T-helper 1 cell treated with Interleukin-12 subunit alpha and Interleukin-12 subunit beta and Interleukin-4 antibody, amounts not matched to agents 30 μg/mL and 1 μg/mL, for 36 hours (primary cell): ENCODE measurements around the gene UBN2.
A peak's percentile ranks its signal among the peaks of the same experiment; 100 is the strongest.
"Not testable (repeated sequence)": the region's sequence is repeated elsewhere in the genome, so short reads cannot be mapped to it uniquely, and the experiment has no call there.

Source experiments
- H3K27ac Mint-ChIP-seq: one replicate; pipeline ENCODE4 v1.8.0; 2021; ENCODE audit warnings: mild to moderate bottlenecking, mixed read lengths
- H3K27me3 Mint-ChIP-seq: one replicate; pipeline ENCODE4 v1.8.0; 2021; ENCODE audit warnings: low read depth, mixed read lengths
- H3K36me3 Mint-ChIP-seq: one replicate; pipeline ENCODE4 v1.8.0; 2021; ENCODE audit warnings: low read depth, mixed read lengths
- H3K4me1 Mint-ChIP-seq: one replicate; pipeline ENCODE4 v1.8.0; 2021; ENCODE audit warnings: low read depth, mixed read lengths
- H3K4me3 Mint-ChIP-seq: one replicate; pipeline ENCODE4 v1.8.0; 2021; ENCODE audit warnings: mild to moderate bottlenecking, moderate library complexity, mixed read lengths
- H3K9me3 Mint-ChIP-seq: one replicate; pipeline ENCODE4 v1.8.0; 2021; ENCODE audit warnings: mixed read lengths

Gene UBN2

DNA sequence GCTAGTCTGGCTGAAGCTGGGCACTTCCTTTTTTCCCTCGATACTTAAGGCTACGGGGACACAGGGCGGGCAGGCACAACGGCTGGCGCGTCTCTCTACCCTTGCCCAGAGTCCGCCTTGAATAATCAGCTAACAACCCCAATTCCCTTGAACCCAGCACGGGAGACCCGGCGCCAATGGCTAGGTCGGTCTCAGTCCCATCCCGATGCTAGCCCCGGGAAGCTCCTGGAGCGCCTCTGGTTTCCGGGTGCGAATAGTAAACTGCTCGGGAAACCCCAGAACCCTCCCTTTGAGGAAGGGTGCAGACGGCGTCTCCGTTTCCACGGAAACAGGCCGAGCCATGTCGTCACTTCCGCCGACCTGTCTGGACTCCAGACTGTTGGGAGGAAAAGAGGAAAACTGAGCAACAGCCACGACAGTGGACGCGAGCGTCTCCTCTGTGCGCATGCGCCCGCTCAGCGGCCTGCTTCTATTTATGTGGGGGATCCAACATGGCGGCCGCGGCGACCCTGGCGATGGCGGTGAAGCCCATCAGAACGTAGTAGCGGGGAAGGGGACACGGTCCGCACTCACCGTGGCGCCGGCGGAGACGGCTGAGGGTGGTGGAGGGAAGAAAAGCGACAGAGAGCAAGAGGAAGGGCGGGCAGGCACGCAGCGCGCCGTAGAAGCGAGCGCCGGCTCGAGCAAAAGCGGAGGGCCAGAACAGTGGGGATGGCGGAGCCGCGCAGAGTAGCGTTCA, at the start of gene UBN2:
TSS of gene UBN2 (plus strand) at position 464 of the 739 bp plus-strand sequence. CDS start at position 712, 248 bp downstream.
- Mint-ChIP-seq H3K36me3 (no peaks in the 10 kb centered on the region), H3K4me1 (peaks cover 22% of the 10 kb centered on the region), H3K27ac (peak within 1 kb of the TSS; percentile 97), H3K9me3 (no peaks in the 10 kb centered on the region), H3K4me3 (peak within 1 kb of the TSS; percentile 98), H3K27me3 (peaks cover 36% of the 10 kb centered on the region)

DNA sequence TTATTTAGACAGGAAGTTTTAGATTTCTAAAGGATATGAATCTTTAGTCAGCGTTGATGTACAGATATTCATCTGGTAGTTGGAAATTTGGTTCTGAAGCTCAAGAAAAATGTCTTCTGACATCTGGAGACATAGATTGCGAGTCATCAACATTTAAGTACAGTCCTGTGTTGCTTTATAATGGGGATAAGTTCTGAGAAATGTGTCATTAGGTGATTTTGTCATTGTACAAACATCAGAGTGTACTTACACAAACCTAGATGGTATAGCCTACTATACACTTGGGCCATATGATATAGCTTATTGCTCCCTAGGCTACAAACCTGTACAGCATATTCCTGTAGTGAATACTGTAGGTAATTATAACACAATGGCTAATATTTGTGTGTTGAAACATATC, 49.6 kb upstream of the UBN2 start:
- H3K27ac Mint-ChIP-seq = no peak overlapping the region
- H3K4me1 Mint-ChIP-seq = peaks cover 2% of the 10 kb centered on the region
- H3K9me3 Mint-ChIP-seq = no peaks in the 10 kb centered on the region
- H3K36me3 Mint-ChIP-seq = peaks cover 5% of the 10 kb centered on the region
- no peak overlapping the region for H3K4me3 Mint-ChIP-seq
- no peaks in the 10 kb centered on the region for H3K27me3 Mint-ChIP-seq

DNA sequence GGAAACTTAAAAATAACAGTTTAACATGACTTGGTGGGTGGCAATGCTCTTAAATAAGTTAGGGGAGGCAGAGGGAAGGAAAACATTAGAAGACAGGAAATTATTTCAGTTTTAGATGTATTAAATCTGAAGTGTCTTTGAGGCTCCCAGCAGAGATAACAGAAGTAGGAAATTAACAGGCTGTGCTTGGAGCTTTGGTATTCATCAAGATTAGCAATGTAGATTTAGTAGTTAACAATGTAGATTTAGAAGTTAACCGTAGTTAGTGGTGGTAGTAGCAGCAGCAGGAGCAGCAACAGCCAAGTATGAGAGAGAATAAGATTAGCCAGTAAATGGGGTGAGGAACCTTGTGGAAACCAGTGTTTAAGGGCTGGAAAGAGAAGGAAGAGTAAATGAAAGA, 48.7 kb upstream of the UBN2 start:
- Mint-ChIP-seq H3K36me3 (peaks cover 5% of the 10 kb centered on the region), H3K27ac (no peak overlapping the region), H3K4me1 (peaks cover 2% of the 10 kb centered on the region), H3K4me3 (no peak overlapping the region), H3K9me3 (no peaks in the 10 kb centered on the region), H3K27me3 (no peaks in the 10 kb centered on the region)

DNA sequence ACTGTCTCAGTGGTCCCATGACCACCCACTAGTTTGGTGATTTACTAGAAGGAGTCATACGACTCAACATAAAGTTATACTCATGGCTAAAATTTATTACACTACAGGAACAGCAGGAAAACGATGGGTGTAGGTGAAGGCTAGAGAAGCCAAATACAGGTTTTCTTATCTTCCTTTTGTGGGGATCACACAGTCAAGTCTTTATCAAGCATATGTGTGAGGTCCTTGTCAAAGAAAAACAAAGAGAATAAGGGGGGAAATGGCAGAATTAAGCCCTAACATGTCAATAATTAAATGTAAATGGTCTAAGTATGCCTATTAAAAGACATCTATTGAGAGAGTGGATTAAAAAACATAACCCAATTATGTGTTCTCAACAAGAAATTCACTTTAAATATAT, 47.8 kb upstream of the UBN2 start:
- H3K27ac Mint-ChIP-seq = no peak overlapping the region
- H3K4me3 Mint-ChIP-seq = no peak overlapping the region
- H3K4me1 Mint-ChIP-seq = peaks cover 2% of the 10 kb centered on the region
- no peaks in the 10 kb centered on the region for H3K9me3 Mint-ChIP-seq
- peaks cover 5% of the 10 kb centered on the region for H3K36me3 Mint-ChIP-seq
- no peaks in the 10 kb centered on the region for H3K27me3 Mint-ChIP-seq

DNA sequence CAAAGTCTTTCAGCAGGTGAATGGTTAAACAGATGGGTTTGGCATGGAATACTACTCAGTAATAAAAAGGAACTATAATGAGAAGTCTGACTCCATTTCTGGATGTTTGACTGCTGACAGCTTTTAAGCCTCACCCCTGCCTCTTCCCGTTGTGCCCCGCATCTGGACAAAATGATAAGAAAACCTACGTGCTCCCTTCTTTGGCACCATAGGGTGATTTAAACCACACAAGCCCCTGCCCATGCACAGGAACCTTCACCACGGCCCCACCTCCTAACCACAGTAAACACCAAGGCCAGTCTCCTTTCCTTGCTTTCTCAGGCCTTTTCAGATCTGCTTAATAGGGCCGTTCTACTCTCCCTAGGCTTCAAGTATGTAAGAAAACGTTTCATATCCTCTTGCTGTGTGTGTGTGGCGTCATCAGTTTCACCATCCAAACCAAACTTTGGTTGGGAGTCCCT, 47.1 kb upstream of the UBN2 start:
- no peaks in the 10 kb centered on the region for H3K9me3 Mint-ChIP-seq
- H3K27me3 Mint-ChIP-seq = no peaks in the 10 kb centered on the region
- no peak overlapping the region for H3K4me3 Mint-ChIP-seq
- peaks cover 2% of the 10 kb centered on the region for H3K4me1 Mint-ChIP-seq
- H3K27ac Mint-ChIP-seq = no peak overlapping the region
- H3K36me3 Mint-ChIP-seq = peaks cover 5% of the 10 kb centered on the region

DNA sequence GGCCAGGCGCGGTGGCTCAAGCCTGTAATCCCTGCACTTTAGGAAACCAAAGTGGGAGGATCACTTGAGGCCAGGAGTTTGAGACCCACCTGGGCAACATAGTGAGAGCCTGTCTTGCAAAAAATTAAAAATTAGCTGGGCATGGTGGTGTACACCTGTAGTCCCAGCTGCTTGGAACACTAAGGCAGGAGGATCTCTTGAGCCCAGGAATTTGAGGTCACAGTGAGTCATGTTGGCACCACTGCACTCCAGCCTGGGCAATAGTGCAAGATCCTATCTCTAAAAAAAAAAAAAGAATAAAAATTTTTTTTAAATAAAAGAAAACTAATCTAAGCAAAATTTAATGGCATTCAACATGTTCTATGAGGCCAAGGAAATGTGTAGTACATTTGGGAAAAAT, 44.9 kb upstream of the UBN2 start:
- Mint-ChIP-seq H3K4me3 (no peak overlapping the region), H3K4me1 (peaks cover 2% of the 10 kb centered on the region), H3K27me3 (no peaks in the 10 kb centered on the region), H3K36me3 (peaks cover 4% of the 10 kb centered on the region), H3K9me3 (no peaks in the 10 kb centered on the region), H3K27ac (no peak overlapping the region)

DNA sequence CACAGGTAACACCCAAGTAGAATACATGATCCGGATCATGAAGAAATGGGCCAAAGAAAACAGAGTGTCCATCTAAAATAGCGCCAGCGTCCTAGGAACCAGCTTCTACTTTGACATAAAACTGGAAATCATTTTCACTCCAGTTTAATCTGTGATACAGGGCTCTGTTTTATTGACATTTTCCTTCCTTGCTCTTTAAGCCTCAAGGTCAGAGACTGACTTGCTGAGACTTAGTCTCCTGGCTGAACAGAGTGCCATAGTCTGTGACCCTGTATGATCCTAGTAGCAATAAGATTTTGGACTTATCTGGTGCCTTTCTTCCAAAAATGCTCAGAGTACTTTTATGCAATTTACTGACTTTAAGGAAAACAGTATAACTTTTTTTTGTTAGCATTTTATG, 41.7 kb upstream of the UBN2 start:
- Mint-ChIP-seq H3K4me3 (no peak overlapping the region), H3K27me3 (no peaks in the 10 kb centered on the region), H3K9me3 (no peaks in the 10 kb centered on the region)

DNA sequence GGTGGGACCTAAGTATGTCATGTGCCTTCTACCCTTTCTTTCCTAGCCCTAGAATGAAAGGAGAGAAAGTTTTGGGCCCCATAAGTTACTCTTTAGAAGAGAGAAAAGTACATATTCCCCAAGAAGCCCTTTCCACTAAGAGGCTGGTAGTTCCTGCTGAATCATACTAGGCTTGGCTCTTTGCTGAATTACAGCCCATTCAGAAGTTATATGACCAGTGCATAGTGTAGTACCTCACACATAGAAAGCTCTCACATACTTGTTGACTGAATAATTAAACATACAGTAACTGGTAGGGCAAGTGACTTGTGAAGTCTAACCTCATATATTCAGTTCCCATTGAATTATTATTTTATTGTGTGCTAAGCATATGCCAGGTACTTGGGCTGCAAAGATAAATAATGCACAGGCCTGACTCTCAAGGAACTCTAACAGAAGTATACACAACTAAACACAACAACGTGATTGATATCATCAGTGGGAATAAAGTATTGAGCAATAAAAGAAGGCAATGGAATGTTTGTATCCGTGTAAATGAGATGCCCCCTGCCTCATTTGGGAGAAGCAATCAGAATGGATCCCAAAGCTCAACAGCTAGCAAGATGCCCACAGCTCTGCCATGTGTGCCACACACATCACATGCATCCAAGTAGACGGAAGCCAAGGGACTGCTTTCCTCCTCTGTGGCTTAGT, 38.9 kb upstream of the UBN2 start:
- Mint-ChIP-seq H3K4me3 (no peak overlapping the region), H3K36me3 (no peaks in the 10 kb centered on the region), H3K9me3 (no peaks in the 10 kb centered on the region), H3K27ac (no peak overlapping the region), H3K27me3 (no peaks in the 10 kb centered on the region), H3K4me1 (no peaks in the 10 kb centered on the region)

More for the DNA sequence above, 41.7 kb upstream of the UBN2 start:
- Mint-ChIP-seq H3K36me3 (no peaks in the 10 kb centered on the region), H3K27ac (no peak overlapping the region), H3K4me1 (no peaks in the 10 kb centered on the region)

DNA sequence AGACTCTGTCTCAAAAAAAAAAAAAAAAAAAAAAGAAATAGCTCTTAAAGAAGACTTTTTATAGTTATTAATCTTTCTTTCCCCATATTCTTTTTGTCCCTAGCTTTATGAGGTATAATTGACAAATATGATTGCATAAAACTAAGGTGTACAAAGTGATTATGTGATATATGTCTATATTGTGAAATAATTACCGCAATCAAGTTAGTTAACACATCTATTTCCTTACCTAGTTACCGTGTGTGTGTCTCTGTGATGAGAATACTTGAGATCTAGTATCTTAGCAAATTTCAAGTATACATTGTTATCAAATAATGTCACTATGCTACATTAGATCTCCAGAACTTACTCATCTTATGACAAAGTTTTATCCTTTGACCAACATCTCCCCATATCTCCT, 30.7 kb upstream of the UBN2 start:
- H3K4me3 Mint-ChIP-seq = no peak overlapping the region
- no peak overlapping the region for H3K27ac Mint-ChIP-seq
- H3K27me3 Mint-ChIP-seq = no peaks in the 10 kb centered on the region
- peaks cover 4% of the 10 kb centered on the region for H3K9me3 Mint-ChIP-seq
- no peaks in the 10 kb centered on the region for H3K4me1 Mint-ChIP-seq
- no peaks in the 10 kb centered on the region for H3K36me3 Mint-ChIP-seq

DNA sequence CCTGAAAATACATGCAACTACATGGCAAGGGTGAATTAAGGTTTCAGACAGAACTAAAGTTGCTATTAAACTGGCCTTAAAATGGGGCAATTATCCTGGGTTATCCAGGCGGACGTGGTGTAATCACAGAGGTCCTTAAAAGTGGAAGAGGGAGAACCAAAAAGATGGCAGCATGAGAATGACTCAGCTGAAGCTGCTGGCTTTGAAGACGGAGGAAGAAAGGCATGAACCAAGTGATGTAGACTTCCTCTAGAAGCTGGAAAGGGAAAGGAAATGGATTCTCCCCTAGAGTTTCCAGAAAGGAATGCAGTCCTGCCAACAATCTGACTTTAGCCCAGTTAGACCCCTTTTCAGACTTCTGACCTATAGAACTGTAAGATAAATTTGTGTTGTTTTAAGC, 27.0 kb upstream of the UBN2 start:
- peaks cover 16% of the 10 kb centered on the region for H3K27me3 Mint-ChIP-seq
- H3K27ac Mint-ChIP-seq = no peak overlapping the region
- H3K9me3 Mint-ChIP-seq = peaks cover 21% of the 10 kb centered on the region
- no peaks in the 10 kb centered on the region for H3K4me1 Mint-ChIP-seq
- H3K4me3 Mint-ChIP-seq = no peak overlapping the region
- peaks cover 2% of the 10 kb centered on the region for H3K36me3 Mint-ChIP-seq

DNA sequence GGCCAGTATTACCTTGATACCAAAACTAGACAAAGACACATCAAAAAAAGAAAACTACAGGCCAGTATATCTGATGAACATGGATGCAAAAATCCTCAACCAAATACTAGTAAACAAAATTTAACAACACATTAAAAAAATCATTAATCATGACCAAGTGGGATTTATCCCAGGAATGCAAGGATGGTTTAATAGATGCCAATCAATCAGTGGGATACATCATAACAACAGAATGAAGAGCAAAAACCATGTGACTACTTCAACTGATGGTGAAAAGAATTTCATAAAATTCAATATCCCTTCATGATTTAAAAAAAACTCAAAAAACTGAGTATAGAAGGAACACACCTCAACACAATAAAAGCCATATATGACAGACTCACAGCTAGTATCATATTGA, 25.2 kb upstream of the UBN2 start:
- H3K27me3 Mint-ChIP-seq = peaks cover 31% of the 10 kb centered on the region
- H3K4me3 Mint-ChIP-seq = no peak overlapping the region
- H3K4me1 Mint-ChIP-seq = no peaks in the 10 kb centered on the region
- H3K27ac Mint-ChIP-seq = no peak overlapping the region
- peaks cover 2% of the 10 kb centered on the region for H3K36me3 Mint-ChIP-seq
- H3K9me3 Mint-ChIP-seq = peaks cover 24% of the 10 kb centered on the region

DNA sequence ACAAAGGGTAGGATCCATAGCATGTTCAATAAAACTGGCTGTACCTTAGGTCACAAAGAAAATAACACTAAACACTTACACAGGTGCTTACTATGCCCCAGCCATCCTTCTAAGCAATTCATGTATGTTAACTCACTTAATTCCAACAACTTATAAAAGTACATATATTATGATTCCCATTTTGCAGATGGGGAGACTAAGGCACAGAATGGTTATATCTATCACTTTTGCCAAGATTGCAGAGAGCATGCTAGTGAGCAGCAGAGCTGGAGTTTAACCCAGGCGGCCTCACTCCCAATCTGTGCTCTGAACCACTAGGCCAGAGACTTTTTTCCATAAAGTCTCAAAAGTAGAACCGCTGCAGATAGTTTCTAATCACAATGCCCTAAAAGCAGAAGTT, 18.9 kb upstream of the UBN2 start:
- no peaks in the 10 kb centered on the region for H3K36me3 Mint-ChIP-seq

DNA sequence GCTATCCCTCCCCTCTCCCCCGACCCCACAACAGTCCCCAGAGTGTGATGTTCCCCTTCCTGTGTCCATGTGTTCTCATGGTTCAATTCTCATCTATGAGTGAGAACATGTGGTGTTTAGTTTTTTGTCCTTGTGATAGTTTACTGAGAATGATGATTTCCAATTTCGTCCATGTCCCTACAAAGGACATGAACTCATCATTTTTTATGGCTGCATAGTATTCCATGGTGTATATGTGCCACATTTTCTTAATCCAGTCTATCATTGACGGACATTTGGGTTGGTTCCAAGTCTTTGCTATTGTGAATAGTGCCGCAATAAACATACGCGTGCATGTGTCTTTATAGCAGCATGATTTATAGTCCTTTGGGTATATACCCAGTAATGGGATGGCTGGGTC, 17.5 kb upstream of the UBN2 start:
- not testable (repeated sequence) for H3K27ac Mint-ChIP-seq, H3K36me3 Mint-ChIP-seq, H3K9me3 Mint-ChIP-seq, H3K4me1 Mint-ChIP-seq, H3K4me3 Mint-ChIP-seq
- H3K27me3 Mint-ChIP-seq = peaks cover 26% of the 10 kb centered on the region

More for the DNA sequence above, 18.9 kb upstream of the UBN2 start:
- H3K9me3 Mint-ChIP-seq = peaks cover 9% of the 10 kb centered on the region
- no peaks in the 10 kb centered on the region for H3K4me1 Mint-ChIP-seq
- no peak overlapping the region for H3K4me3 Mint-ChIP-seq
- H3K27me3 Mint-ChIP-seq = peaks cover 35% of the 10 kb centered on the region
- no peak overlapping the region for H3K27ac Mint-ChIP-seq

DNA sequence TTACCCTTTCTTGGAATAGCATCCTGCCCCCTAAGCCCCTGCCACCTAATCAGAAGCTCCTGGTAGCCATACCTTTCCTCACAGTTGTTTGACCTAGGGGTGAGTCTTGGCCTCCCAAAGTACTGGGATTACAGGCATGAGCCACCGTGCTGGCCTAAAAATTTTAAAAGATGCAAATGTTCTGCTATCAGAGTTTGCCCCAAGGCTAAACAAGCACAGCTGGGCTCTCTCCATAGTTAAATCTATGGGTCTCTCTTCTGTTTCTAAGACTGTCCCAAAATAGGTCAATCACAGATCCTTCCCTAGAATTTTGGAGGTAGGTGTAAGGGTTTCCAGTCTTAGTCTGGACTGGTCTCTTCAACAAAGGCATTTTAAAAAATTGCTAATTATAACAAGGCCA, 12.9 kb upstream of the UBN2 start:
- no peaks in the 10 kb centered on the region for H3K9me3 Mint-ChIP-seq
- H3K27me3 Mint-ChIP-seq = peaks cover 10% of the 10 kb centered on the region
- no peaks in the 10 kb centered on the region for H3K36me3 Mint-ChIP-seq
- no peaks in the 10 kb centered on the region for H3K4me1 Mint-ChIP-seq
- no peak overlapping the region for H3K4me3 Mint-ChIP-seq
- H3K27ac Mint-ChIP-seq = no peak overlapping the region

DNA sequence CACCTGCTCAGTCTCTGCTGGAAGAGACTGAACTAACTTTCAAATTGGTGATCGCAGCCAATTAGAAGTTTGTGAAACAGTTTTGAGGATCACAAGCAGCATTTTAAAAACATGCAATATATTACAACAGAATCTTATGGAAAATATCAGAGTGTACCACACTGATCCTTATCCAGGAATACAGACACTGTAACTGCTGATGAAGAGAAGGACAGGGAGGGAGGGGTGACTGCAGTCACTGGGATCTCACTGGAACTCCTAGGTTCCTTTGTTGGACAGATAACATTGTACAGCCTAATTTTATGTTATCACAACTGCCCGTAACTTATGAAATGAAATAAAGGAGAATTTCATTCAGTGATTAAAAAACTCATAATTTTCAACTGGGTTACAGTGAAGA, 6.8 kb upstream of the UBN2 start:
- peaks cover 27% of the 10 kb centered on the region for H3K27me3 Mint-ChIP-seq
- H3K4me1 Mint-ChIP-seq = no peaks in the 10 kb centered on the region
- H3K4me3 Mint-ChIP-seq = no peak overlapping the region
- H3K36me3 Mint-ChIP-seq = no peaks in the 10 kb centered on the region
- H3K27ac Mint-ChIP-seq = no peak overlapping the region
- no peaks in the 10 kb centered on the region for H3K9me3 Mint-ChIP-seq
